HG03045 (cell line): Measurements from ENCODE around the gene BCL11B.
"Not testable (repeated sequence)": the region's sequence is repeated elsewhere in the genome, so short reads cannot be mapped to it uniquely, and the experiment has no call there.

ENCODE experiments used
- ATAC-seq: cut with Tn5 transposase; IDR thresholded peaks from one replicate; pipeline ENCODE4 v1.9.1; 2021; ENCODE audit warnings: mild to moderate bottlenecking, moderate library complexity; ENCODE audit not compliant: unreplicated experiment

Gene BCL11B

GRCh38 chr14:99186336-99186735 lies 85.7 kb downstream of the BCL11B start:
- not testable (repeated sequence) for ATAC-seq

DNA sequence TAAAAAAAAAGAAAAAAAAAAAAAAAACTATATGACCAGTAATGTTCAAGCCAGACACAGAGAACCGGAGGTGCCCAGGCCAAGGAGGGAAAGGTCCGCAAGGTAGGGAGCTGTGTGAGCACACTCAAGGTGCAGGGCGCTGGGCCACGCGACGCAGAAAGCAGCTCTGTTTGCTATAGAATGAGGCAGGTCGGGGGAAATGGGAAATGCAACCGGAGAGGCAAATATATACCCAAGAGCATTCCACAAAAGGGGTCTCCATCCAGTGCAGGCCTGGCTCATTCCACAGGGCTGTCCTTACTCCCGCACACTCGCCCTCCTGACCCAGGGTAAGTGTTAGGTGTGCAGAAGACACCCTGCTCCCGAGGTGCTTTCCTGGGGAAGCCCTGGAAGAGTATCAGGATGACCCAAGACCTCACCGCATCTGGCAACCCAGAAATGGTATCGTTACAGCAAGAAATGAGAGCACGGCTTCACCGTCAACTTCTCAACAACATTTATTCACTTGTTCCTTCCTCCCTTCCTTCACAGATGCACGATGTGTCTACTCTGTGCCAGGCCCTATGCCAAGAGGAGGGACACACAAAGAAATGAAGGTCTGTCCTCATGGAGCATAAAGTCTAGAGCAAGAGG lies 86.4 kb downstream of the BCL11B start:
- no peak for ATAC-seq

- no peak for ATAC-seq
Measured at GRCh38 chr14:99183716-99184115, 88.3 kb downstream of the BCL11B start.

GRCh38 chr14:99183311-99183710 lies 88.7 kb downstream of the BCL11B start:
- ATAC-seq = no peak

DNA sequence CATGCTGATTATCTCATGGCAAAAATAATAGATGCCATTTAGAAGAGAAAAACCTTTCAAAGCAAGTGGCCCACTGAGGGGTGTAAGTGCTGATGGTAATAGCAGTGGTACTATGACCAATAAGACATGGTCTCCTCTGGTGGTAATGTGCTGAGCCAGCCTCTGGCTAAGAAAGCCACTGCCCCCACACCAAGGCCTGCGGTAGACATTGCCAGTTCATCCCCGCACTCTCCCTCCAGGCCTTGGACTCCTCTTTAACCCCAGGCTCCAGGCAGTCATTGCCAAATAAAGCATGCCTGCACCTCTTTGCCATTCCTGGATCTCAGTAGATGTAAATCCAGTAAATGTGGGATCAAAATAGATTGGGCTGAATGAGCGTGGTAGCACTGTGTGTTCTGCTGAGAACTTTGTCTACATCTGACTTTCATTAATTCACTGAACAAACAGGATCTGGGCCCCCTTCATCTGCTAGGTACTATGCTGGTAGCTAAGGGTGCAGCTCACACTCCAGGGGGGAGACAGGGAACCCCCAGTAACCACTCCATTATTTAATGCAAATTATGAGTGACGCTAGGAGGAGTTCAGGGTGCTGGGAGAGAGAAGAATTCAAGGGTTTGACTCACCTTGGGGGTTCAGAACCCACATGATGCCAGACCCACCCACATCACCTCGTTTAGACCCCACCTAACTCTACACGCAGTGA lies 89.3 kb downstream of the BCL11B start:
- ATAC-seq = no peak

GRCh38 chr14:99181804-99182520 lies 90.0 kb downstream of the BCL11B start:
- ATAC-seq = no peak

GRCh38 chr14:99181241-99181640 lies 90.8 kb downstream of the BCL11B start:
- ATAC-seq = no peak

- no peak for ATAC-seq
Measured at GRCh38 chr14:99179946-99180345, 92.1 kb downstream of the BCL11B start.

- no peak for ATAC-seq
Measured at GRCh38 chr14:99179506-99179905, 92.5 kb downstream of the BCL11B start.

- no peak for ATAC-seq
Measured at GRCh38 chr14:99177886-99178835, 93.8 kb downstream of the BCL11B start.

- no peak for ATAC-seq
Measured at GRCh38 chr14:99177046-99177655, 94.8 kb downstream of the BCL11B start.

- ATAC-seq = no peak
Measured at GRCh38 chr14:99176156-99176945, 95.6 kb downstream of the BCL11B start.

DNA sequence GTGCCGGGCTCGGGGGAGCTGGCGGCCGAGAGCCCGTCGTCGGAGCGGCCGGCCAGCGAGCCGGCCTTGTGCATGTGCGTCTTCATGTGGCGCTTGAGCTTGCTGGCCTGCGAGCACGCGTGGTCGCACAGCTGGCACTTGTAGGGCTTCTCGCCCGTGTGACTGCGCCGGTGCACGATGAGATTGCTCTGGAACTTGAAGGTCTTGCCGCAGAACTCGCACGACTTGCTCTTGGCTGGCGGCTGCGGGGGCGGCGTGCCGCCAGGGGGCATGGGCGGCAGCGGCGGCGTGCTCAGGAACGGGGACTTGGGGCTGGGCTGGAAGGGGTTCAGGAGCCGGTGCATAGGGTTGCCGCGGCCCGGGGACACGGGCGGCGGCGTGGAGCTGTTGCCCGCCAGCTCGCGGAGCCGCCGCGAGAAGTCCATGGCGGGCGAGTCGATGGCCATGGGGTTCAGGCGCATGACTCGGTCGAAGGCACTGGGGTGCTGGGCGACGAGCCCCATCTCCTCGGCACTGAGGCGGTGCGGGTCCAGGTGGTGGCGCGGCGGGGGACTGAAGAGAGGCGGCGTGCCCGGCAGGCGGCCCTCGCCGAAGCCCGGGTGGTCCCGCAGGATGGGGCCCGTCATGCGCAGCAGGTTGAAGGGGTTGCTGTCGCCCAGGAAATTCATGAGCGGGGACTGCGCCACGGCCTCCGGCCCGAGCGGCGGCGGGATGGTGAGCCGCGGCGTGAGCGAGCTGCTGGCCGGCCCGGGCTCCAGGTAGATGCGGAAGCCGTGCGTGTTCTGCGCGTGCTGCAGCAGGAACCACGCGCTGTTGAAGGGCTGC lies 96.5 kb downstream of the BCL11B start:
- no peak for ATAC-seq

DNA sequence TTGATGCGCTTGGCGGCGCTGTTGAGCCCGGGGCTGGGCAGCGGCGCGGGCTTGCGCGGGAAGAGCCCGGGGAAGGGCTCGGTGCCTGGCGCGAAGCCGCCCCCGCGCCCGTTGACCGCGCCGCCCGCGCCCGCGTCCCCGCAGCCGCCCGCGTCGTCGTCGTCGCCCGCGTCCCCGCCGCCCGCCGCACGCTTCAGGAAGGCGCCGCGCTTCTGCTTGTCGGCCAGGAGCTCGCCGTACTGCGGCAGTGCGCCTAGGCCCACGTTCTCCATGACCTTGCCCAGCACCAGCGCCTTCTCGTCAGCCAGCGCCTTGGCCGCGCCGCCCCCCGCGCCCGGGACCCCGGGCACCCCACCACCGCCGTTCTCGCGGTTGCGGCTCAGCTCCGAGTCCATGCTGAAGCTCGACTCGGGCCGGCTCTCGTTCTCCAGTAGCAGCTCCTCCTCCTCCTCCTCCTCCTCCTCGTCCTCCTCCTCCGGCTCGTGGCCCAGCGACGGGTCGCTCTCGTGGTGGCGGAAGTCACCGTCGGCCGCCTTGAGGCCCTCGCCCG lies 97.2 kb downstream of the BCL11B start:
- ATAC-seq = no peak

GRCh38 chr14:99174081-99174769 lies 97.8 kb downstream of the BCL11B start:
- no peak for ATAC-seq

DNA sequence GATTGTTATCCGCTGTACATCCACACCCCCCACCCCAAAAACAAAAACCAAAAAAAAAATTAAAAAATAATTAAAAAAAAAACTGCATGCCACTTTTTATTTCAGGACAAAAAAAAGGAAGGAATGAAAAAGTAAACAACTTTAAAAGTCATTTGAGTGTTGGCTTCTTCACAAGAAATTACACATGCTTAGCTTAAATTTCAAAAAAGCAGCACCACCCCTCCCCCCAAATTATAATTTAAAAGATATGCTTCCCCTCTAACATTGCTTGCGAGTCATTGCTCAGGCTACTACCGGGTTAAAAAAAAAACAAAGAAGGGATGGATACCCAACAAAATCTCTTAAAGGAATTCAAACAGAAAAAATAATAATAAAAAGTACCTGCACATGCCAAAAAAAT lies 98.5 kb downstream of the BCL11B start:
- ATAC-seq = no peak

DNA sequence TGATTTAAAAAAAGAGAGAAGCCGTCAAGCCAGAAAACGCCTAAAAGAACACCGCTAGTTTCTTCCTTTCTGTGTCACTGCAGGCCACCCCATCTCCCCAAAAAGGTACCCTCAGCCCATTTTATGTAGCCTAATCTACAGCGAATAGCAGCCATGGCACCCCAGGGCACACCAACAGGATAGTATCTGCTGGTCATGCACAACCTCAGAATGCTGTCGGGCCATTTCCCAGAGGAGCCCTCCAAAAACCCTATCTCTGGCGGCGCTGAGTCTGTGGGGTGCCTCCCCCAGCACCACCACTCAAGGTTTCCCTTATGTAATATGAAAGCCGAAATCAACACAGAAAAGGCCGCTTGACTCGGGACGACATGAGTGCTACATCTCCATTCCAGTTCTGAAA lies 98.9 kb downstream of the BCL11B start:
- ATAC-seq = no peak

DNA sequence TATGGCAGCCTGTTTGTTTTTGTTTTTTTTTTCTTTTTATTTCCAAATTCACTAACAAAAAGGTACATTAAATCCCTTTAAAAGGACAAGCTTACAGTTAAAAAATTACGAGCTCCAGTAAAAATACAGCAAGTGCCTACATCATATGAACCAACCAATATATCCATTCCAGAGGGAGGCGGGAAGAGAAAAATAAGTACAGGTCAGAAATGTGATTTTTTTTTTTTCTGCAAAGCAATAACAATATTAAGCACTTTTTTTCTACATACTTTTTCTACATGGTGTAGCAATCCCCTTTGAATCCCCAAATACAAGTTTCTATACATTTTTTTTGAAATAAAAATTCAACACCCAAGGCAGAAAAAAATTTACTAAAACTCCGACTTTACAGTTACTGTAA lies 100.6 kb downstream of the BCL11B start:
- ATAC-seq = no peak
